GM18526 (cell line): ENCODE data around the gene NHP2.

Source experiments
- POLR2A ChIP-seq: IDR thresholded peaks from 3 replicates; pipeline ENCODE4 v1.6.1; 2011; ENCODE audit not compliant: insufficient read length; ENCODE audit errors: extremely low read depth

The NHP2 gene

DNA sequence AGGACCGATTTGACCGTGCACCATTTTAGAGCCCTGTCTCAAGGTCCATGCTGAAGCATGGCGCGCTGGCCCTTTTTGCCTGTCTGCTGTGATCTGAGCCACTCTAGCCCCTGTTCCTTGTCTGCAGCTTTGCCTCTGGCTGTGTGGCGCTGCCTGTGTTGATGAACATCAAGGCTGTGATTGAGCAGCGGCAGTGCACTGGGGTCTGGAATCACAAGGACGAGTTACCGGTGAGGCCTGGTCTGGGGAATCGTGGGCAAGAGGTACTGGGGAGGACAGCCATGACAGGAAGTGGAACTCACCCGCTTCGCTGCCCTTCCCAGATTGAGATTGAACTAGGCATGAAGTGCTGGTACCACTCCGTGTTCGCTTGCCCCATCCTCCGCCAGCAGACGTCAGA lies 6.3 kb downstream of the NHP2 start:
- no peak for TF ChIP-seq POLR2A

DNA sequence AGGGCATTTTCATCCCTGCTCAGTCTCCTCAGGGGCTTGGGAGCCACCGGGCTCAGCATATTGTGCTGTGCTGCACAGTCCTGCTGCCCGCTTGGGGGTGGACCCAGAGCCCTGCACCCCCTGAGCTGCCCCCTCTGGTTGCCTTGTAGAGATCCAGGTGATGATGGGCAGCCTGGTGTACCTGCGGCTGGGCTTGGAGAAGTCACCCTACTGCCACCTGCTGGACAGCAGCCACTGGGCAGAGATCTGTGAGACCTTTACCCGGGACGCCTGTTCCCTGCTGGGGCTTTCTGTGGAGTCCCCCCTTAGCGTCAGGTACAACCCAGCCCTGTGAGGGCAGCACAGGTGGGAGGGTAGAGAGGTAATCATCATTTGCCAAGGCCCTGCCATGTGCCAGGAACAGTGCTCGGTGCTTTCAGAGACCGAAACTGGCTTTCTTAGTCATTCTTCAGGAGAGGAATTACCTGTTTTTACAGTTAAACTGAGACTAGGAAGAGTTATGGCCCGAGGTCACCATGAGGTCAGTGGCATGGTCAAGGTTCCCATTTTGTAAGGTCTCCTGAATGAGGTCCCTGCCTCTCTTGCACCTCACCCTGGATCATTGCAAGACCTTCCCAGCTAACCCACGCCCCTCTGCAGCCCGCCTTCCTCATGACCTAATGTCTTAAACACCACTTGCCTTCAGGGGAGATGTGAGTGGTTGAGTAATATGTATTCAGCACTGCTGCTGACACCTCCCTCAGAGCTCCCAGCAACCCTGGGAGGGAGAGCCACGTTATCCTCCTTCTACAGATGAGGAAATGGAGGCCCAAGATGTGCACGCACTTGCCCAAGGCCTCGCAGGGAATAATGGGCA lies 7.5 kb downstream of the NHP2 start:
- no peak for TF ChIP-seq POLR2A

DNA sequence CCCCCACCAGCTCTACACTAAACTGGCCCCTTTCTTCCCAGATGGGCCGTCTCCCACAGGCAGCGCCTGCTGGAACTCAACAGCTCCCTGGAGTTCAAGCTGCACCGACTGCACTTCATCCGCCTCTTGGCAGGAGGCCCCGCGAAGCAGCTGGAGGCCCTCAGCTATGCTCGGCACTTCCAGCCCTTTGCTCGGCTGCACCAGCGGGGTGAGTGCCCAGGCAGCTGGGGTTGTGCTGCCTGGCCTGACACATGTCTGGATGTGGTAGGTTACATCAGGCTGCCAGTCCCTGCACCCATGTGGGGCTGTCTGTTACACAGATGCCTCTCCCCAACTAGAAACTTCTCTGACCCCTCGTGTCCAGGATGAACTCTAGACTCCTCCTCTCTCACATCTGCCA lies 9.8 kb downstream of the NHP2 start:
- no peak for TF ChIP-seq POLR2A

- no peak for TF ChIP-seq POLR2A
These were observed 10.4 kb downstream of the NHP2 start for GRCh38 chr5:178143246-178143645.

GRCh38 chr5:178142642-178143041 lies 11.0 kb downstream of the NHP2 start:
- no peak for TF ChIP-seq POLR2A

- no peak for TF ChIP-seq POLR2A
These were observed 12.1 kb downstream of the NHP2 start for GRCh38 chr5:178141550-178141949.

DNA sequence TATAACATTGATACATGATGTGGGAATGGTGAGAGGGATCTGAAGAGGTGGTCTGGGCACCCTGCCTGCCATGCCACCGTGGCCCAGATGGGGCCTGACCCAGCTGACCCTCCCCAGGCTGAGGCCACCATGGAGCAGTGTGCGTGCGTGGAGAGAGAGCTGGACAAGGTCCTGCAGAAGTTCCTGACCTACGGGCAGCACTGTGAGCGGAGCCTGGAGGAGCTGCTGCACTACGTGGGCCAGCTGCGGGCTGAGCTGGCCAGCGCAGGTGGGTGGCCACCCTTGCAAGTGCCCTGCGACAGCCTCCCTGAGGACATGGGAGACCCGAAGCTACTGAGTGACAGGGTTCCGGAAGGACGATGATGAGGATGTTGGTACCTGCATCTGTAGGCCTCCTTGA lies 15.7 kb downstream of the NHP2 start:
- TF ChIP-seq POLR2A: no peak

- TF ChIP-seq POLR2A: no peak
These were observed 16.7 kb downstream of the NHP2 start for GRCh38 chr5:178136990-178137389.

DNA sequence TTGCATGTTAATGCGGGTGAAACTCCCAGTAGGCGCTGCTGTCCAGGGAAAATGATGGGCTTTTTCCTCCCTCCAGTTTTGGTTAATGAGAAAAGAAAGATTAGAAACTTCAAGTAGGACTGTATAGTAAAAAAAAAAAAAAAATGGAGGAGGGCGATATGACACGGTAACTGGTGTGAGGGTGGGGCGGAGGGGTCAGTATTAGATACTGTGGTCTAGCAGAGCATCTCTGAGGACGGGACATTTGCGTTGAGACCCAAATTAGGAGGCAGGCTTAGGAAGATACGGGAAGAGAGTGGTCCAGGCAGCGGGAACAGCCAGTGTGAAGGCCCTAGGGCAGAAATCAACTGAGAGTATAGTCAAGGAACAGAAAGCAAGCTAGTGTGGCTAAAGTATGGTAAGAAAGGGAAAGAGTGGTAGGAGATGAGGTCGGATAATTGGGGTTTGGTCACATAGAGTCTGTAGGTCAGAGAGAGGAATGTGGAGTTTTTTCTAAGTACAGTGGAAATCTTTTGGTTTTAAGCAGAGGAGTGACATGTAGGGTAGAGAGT lies 22.2 kb downstream of the NHP2 start:
- TF ChIP-seq POLR2A: no peak

DNA sequence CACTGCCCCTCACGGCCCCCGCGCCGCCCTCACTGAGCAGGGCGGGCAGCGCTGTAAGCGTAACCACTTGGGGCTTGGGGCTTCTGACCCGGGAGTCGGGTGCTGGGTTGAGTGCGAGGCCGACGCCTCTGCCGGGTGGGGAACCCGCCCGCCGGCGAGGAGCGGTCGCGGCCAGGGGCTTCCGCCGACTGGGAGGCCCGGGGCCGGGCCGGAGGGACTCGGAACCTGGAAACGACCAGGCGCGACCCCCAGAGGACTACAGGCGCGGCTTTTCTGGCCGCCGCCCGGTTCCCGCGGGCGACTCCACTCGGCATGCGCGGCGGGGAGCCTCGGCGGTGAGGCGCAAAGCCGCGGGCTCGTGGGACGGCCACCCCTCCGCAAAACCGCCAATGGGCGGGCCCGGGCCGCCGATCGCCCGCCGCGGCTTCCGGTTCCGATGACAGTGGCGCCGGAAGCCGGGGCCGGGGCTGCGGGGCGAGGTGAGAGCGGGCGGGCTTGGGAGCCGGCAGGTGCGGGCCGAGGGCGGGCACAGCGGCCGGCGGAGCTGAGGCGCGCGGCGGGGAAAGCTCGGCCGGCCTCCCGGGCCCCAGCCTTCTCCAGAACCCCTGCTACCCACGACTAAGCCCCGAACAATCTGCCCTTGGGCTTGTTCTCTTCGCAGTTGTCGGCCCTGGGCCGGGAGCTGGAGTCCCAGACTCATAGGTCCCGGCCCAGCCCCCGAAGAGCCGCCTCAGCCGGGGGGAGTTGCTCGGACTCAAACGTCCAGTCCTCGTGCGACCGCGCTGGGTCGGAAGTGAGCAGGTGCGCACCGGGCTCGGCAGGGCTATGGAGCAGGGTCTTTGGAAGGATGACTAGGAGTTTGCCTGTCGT lies 22.9 kb downstream of the NHP2 start, which contains the start of gene RMND5B:
Gene RMND5B, plus strand, starts transcription at position 439 of the 870 bp plus-strand sequence. CDS start 7,106 bp downstream, outside the sequence.
- peak; percentile 68 for TF ChIP-seq POLR2A

DNA sequence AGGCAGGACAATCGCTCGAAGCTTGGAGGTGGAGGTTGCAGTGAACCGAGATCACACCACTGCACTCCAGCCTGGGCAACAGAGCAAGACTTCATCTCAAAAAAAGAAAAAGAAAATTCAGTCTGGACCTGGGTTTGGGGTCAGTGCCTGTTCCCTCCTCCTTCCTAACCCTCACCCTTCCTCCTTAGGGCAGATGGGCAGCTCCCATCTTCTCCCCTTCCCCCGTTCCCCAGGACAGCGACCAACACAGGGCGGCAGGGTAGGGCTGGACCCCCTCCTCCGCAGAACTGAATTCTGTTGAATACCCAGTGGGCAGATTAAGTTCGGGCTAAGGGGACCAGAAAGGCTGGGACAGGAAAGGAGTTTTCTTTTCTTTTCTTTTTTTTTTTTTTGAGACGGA lies 24.4 kb downstream of the NHP2 start:
- TF ChIP-seq POLR2A: no peak

- no peak for TF ChIP-seq POLR2A
These were observed 27.1 kb downstream of the NHP2 start for GRCh38 chr5:178126556-178126955.

DNA sequence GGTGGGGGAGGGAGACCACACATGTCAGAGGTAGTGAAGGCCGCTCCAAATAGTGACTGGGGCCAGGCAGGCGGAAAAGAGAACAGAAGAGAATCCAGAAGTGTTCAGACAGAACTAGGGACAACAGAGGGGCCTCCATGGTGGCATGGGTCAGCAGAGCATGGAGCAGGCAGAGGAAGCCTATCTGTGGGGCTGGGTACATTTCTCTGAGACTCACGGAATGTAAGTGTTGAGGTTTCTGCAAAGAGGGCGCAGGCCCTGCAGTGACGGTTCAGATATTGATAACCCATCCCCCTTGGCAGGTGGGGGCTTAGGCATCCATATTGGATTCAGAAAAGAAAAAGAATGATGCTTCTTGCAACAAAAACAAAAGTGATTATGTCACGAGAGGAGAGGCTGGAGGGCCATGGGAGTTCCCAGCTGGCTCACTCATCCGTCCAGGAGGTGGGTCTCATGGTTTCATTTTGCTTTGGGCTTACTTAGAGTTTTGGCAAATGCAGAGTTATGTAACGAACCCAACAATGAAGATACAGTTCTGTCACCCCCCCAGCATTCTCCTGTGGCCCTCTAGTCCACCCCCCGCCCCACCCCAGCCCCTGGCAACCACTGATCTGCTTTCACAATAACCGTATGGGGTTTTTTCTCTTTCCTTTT lies 28.3 kb downstream of the NHP2 start:
- TF ChIP-seq POLR2A: no peak

- no peak for TF ChIP-seq POLR2A
These were observed 29.4 kb downstream of the NHP2 start for GRCh38 chr5:178123966-178124925.
